Measurements from ENCODE around the gene B4GALT6. TPM values are rescaled to one million over a fixed set of nuclear protein-coding genes. Genes with fewer than 3 reads are reported as not detected.

Gene B4GALT6
- total and polyA plus RNA-seq, 10 of the 15 experiments (the other 5 are each of a cell fraction or from before 2014, with no cell fraction given), result 11.9 to 47.4 (median 18.0) TPM

GRCh38 chr18:31596081-31596872, 88.1 kb downstream of the B4GALT6 start:
- Histone ChIP-seq H3K79me2 (ENCODE audit: control insufficient read depth, insufficient read depth, low read length) (no peaks in the 10 kb centered on the region), H3K27me3 (replicated peaks in 1 of 2; ENCODE audit: control insufficient read depth in 2 of 2, insufficient read depth in 2 of 2, low read length in 1 of 2) (no peaks in the 10 kb centered on the region), H4K20me1 (ENCODE audit: control insufficient read depth, insufficient read depth) (no peaks in the 10 kb centered on the region), H3K36me3 (ENCODE audit: control insufficient read depth in 2 of 2, insufficient read depth in 2 of 2, low read length in 1 of 2) (no peaks in the 10 kb centered on the region), H2AFZ (ENCODE audit: control insufficient read depth, low read depth, low read length) (no peak overlapping the region), H3K4me1 (ENCODE audit: control insufficient read depth, insufficient read depth, low read length) (no peaks in the 10 kb centered on the region), H3K4me2 (ENCODE audit: control insufficient read depth, insufficient read depth) (no peak overlapping the region), H3K9me3 (replicated peaks; ENCODE audit: control insufficient read depth, insufficient read depth, low read length) (no peaks in the 10 kb centered on the region), H3K4me3 (no peak overlapping the region), H3K27ac (ENCODE audit: control insufficient read depth, insufficient read depth) (no peak overlapping the region), H3K9ac (ENCODE audit: control insufficient read depth, insufficient read depth, low read length) (no peak overlapping the region)
- intact Hi-C loops (cut with micrococcal nuclease; ENCODE audit: unreplicated experiment) (no loop called here), in situ Hi-C loops (cut with MboI) (no loop called here)
- SMC1A ChIA-PET (ENCODE audit: uncharacterized antibody, unreplicated experiment), result interaction anchor here (0.7 kb wide), 1 partner anchor 172 kb away, joined by 3 read pairs; no protein-coding TSS in a partner anchor
- ATAC-seq (no peak), FAIRE-seq (no peak), DNase-seq (ENCODE audit: low read depth, low spot score) (no peak)
- RAD21 ChIA-PET (ENCODE audit: unreplicated experiment), result no interaction called here
- WGBS (ENCODE audit: insufficient coverage, insufficient replicate concordance, low lambda C conversion rate, missing lambda C conversion rate), result 81% methylated on average over 9 of the region's 9 CpGs
- no peak for TF ChIP-seq TAF1 (IDR thresholded peaks at IDR 0.05; ENCODE audit: borderline replicate concordance, low read depth, low read length)
- TF ChIP-seq ETV6 (conservative IDR thresholded peaks at IDR 0.05 in 1 of 2, IDR thresholded peaks at IDR 0.05 in 1 of 2; ENCODE audit: borderline replicate concordance in 1 of 2, low read depth in 1 of 2), result no peak
- BruUV-seq (replicated peaks), result no TSS peak
- POLR2A ChIA-PET, result no interaction called here
- CTCF ChIA-PET, result no interaction called here

- intact Hi-C loops (cut with micrococcal nuclease; ENCODE audit: unreplicated experiment) (no loop called here), in situ Hi-C loops (cut with MboI) (no loop called here)
- FAIRE-seq, result no peak
- no peaks in the 10 kb centered on the region for H3K9me3 ChIP-seq (replicated peaks; ENCODE audit: control insufficient read depth, insufficient read depth, low read length)
- ChIA-PET CTCF (no interaction called here), RAD21 (ENCODE audit: unreplicated experiment) (no interaction called here), SMC1A (ENCODE audit: uncharacterized antibody, unreplicated experiment) (interaction anchor here (0.6 to 0.8 kb wide), 2 partner anchors 127 to 220 kb away, joined by 3 read pairs; no protein-coding TSS in a partner anchor), POLR2A (no interaction called here)
- H3K27ac ChIP-seq (ENCODE audit: control insufficient read depth, insufficient read depth), result no peak overlapping the region
- no peak overlapping the region for H2AFZ ChIP-seq (ENCODE audit: control insufficient read depth, low read depth, low read length)
- no peak for DNase-seq (ENCODE audit: low read depth, low spot score)
- no peak overlapping the region for H3K4me2 ChIP-seq (ENCODE audit: control insufficient read depth, insufficient read depth)
- H3K4me1 ChIP-seq (ENCODE audit: control insufficient read depth, insufficient read depth, low read length), result no peaks in the 10 kb centered on the region
- 54% methylated on average over 5 of the region's 5 CpGs for whole genome bisulfite sequencing (ENCODE audit: insufficient coverage, insufficient replicate concordance, low lambda C conversion rate, missing lambda C conversion rate)
- no peaks in the 10 kb centered on the region for H4K20me1 ChIP-seq (ENCODE audit: control insufficient read depth, insufficient read depth)
- BruUV-seq (replicated peaks), result no TSS peak
- H3K4me3 ChIP-seq, result no peak overlapping the region
- H3K27me3 ChIP-seq (replicated peaks in 1 of 2; ENCODE audit: control insufficient read depth in 2 of 2, insufficient read depth in 2 of 2, low read length in 1 of 2), result no peaks in the 10 kb centered on the region
- no peak overlapping the region for H3K9ac ChIP-seq (ENCODE audit: control insufficient read depth, insufficient read depth, low read length)
- no peaks in the 10 kb centered on the region for H3K79me2 ChIP-seq (ENCODE audit: control insufficient read depth, insufficient read depth, low read length)
- no peak for ATAC-seq
- no peaks in the 10 kb centered on the region for H3K36me3 ChIP-seq (ENCODE audit: control insufficient read depth in 2 of 2, insufficient read depth in 2 of 2, low read length in 1 of 2)
- TF ChIP-seq SIN3A (IDR thresholded peaks at IDR 0.05; ENCODE audit: low read depth, low read length) (no peak), PML (IDR thresholded peaks at IDR 0.05; ENCODE audit: low read length) (no peak), GATAD2B (conservative IDR thresholded peaks at IDR 0.05; ENCODE audit: low read depth) (no peak), PKNOX1 (IDR thresholded peaks at IDR 0.05) (no peak), CREB1 (IDR thresholded peaks at IDR 0.05; ENCODE audit: low read depth) (no peak), MLLT1 (IDR thresholded peaks at IDR 0.05) (no peak), JUND (IDR thresholded peaks at IDR 0.05; ENCODE audit: low read depth, low read length) (no peak), USF2 (IDR thresholded peaks at IDR 0.05; ENCODE audit: borderline replicate concordance, low read depth, low read length) (no peak), RFX5 (IDR thresholded peaks at IDR 0.05; ENCODE audit: low read depth, low read length) (no peak), BRCA1 (IDR thresholded peaks at IDR 0.05; ENCODE audit: low read depth, low read length) (no peak)
Measured at GRCh38 chr18:31595121-31595771, 89.1 kb downstream of the B4GALT6 start.
